ENCODE results near the gene MEF2D.
A peak's percentile ranks its signal among the peaks of the same experiment; 100 is the strongest.

MEF2D gene

GRCh38 chr1:156502894-156503697, 2.5 kb upstream of the MEF2D start:
- Histone ChIP-seq H3K4me1 (ENCODE audit: control insufficient read depth, low read length) (peaks cover 72% of the 10 kb centered on the region), H3K9me3 (ENCODE audit: control insufficient read depth, insufficient read depth, low read length) (no peaks in the 10 kb centered on the region), H3K9me2 (replicated peaks; ENCODE audit: control insufficient read depth, low read length) (no peaks in the 10 kb centered on the region), H3K27me3 (ENCODE audit: control insufficient read depth, low read length) (no peaks in the 10 kb centered on the region), H3K4me3 (ENCODE audit: low read length) (peak overlapping the region; percentile 87), H3F3A (ENCODE audit: control insufficient read depth, insufficient read depth) (peaks cover 21% of the 10 kb centered on the region), H3K27ac (ENCODE audit: low read depth, low read length) (peak overlapping the region; percentile 97), H3K79me2 (ENCODE audit: control insufficient read depth, low read length) (peaks cover 41% of the 10 kb centered on the region), H3K4me2 (ENCODE audit: low read length) (peak overlapping the region; percentile 99), H3K36me3 (ENCODE audit: control insufficient read depth, low read length) (peaks cover 30% of the 10 kb centered on the region), H4K20me1 (ENCODE audit: control insufficient read depth, insufficient read depth, low read depth, low read length) (no peaks in the 10 kb centered on the region)
- TF ChIP-seq CTCF (IDR thresholded peaks at IDR 0.05; ENCODE audit: low read depth, low read length, poor library complexity, severe bottlenecking) (no peak), EZH2phosphoT487 (IDR thresholded peaks at IDR 0.05; ENCODE audit: borderline replicate concordance, low read length) (no peak)

- Histone ChIP-seq H3K9me2 (replicated peaks; ENCODE audit: control insufficient read depth, low read length) (no peaks in the 10 kb centered on the region), H3K36me3 (ENCODE audit: control insufficient read depth, low read length) (peaks cover 36% of the 10 kb centered on the region), H3K4me3 (ENCODE audit: low read length) (peak overlapping the region; percentile 87), H3K9me3 (ENCODE audit: control insufficient read depth, insufficient read depth, low read length) (no peaks in the 10 kb centered on the region), H4K20me1 (ENCODE audit: control insufficient read depth, insufficient read depth, low read depth, low read length) (no peaks in the 10 kb centered on the region), H3K27ac (ENCODE audit: low read depth, low read length) (peak overlapping the region; percentile 97), H3F3A (ENCODE audit: control insufficient read depth, insufficient read depth) (peaks cover 21% of the 10 kb centered on the region), H3K4me2 (ENCODE audit: low read length) (peak overlapping the region; percentile 99), H3K27me3 (ENCODE audit: control insufficient read depth, low read length) (no peaks in the 10 kb centered on the region), H3K79me2 (ENCODE audit: control insufficient read depth, low read length) (peaks cover 47% of the 10 kb centered on the region), H3K4me1 (ENCODE audit: control insufficient read depth, low read length) (peaks cover 72% of the 10 kb centered on the region)
- TF ChIP-seq EZH2phosphoT487 (IDR thresholded peaks at IDR 0.05; ENCODE audit: borderline replicate concordance, low read length), result no peak
- no peak for TF ChIP-seq CTCF (IDR thresholded peaks at IDR 0.05; ENCODE audit: low read depth, low read length, poor library complexity, severe bottlenecking)
Measured at GRCh38 chr1:156502391-156502893, 1.9 kb upstream of the MEF2D start.

- Histone ChIP-seq H3K4me1 (ENCODE audit: control insufficient read depth, low read length) (peaks cover 74% of the 10 kb centered on the region), H3K36me3 (ENCODE audit: control insufficient read depth, low read length) (peaks cover 50% of the 10 kb centered on the region), H3K27ac (ENCODE audit: low read depth, low read length) (peak overlapping the region; percentile 97), H3K9me2 (replicated peaks; ENCODE audit: control insufficient read depth, low read length) (no peaks in the 10 kb centered on the region), H3K4me2 (ENCODE audit: low read length) (peak overlapping the region; percentile 99), H4K20me1 (ENCODE audit: control insufficient read depth, insufficient read depth, low read depth, low read length) (0 out of 2 replicates have a peak, but pooled peaks cover 4% of the 10 kb centered on the region), H3K9me3 (ENCODE audit: control insufficient read depth, insufficient read depth, low read length) (no peaks in the 10 kb centered on the region), H3K79me2 (ENCODE audit: control insufficient read depth, low read length) (peaks cover 58% of the 10 kb centered on the region), H3F3A (ENCODE audit: control insufficient read depth, insufficient read depth) (peaks cover 17% of the 10 kb centered on the region), H3K27me3 (ENCODE audit: control insufficient read depth, low read length) (no peaks in the 10 kb centered on the region), H3K4me3 (ENCODE audit: low read length) (peak overlapping the region; percentile 87)
- TF ChIP-seq EZH2phosphoT487 (IDR thresholded peaks at IDR 0.05; ENCODE audit: borderline replicate concordance, low read length), result no peak
- peak; percentile 83 for TF ChIP-seq CTCF (IDR thresholded peaks at IDR 0.05; ENCODE audit: low read depth, low read length, poor library complexity, severe bottlenecking)
Measured at GRCh38 chr1:156500793-156501506, 375 bp upstream of the MEF2D start.

All from DOHH2 (cell line).